GF-D8 (cell line): ENCODE results near the gene OSR1.

Source experiments
- DNase-seq: peaks from one replicate; lab custom pipeline; 2025; lab: John Stamatoyannopoulos, UW

The OSR1 gene

GRCh38 chr2:19357402-19358241 is 801 bp downstream of the OSR1 start:
- no peak for DNase-seq

GRCh38 chr2:19356545-19357401 is 1.6 kb downstream of the OSR1 start:
- no peak for DNase-seq

GRCh38 chr2:19355931-19356544 is 2.4 kb downstream of the OSR1 start:
- no peak for DNase-seq

- no peak for DNase-seq
These were observed 3.0 kb downstream of the OSR1 start for GRCh38 chr2:19355416-19355821.

- no peak for DNase-seq
These were observed 3.4 kb downstream of the OSR1 start for GRCh38 chr2:19355014-19355405.

- DNase-seq = no peak
These were observed 4.7 kb downstream of the OSR1 start for GRCh38 chr2:19353721-19354050.

- DNase-seq = no peak
These were observed 5.3 kb downstream of the OSR1 start for GRCh38 chr2:19352946-19353720.

- no peak for DNase-seq
These were observed 6.3 kb downstream of the OSR1 start for GRCh38 chr2:19351899-19352697.

GRCh38 chr2:19351499-19351898 is 6.9 kb downstream of the OSR1 start:
- DNase-seq = no peak

- DNase-seq = no peak
These were observed 7.6 kb downstream of the OSR1 start for GRCh38 chr2:19350678-19351401.

- no peak for DNase-seq
These were observed 8.3 kb downstream of the OSR1 start for GRCh38 chr2:19349911-19350677.

GRCh38 chr2:19348692-19349091 is 9.7 kb downstream of the OSR1 start:
- DNase-seq = no peak

GRCh38 chr2:19347619-19348562 is 10.5 kb downstream of the OSR1 start:
- peak; percentile 60 for DNase-seq

GRCh38 chr2:19346983-19347618 is 11.3 kb downstream of the OSR1 start:
- no peak for DNase-seq

- no peak for DNase-seq
These were observed 20.7 kb downstream of the OSR1 start for GRCh38 chr2:19337742-19338141.

- DNase-seq = no peak
These were observed 21.2 kb downstream of the OSR1 start for GRCh38 chr2:19337202-19337601.

- DNase-seq = no peak
These were observed 21.6 kb downstream of the OSR1 start for GRCh38 chr2:19336781-19337180.

GRCh38 chr2:19332503-19332902 is 25.9 kb downstream of the OSR1 start:
- no peak for DNase-seq
